Right atrium auricular region (tissue), 2 donors: ENCODE measurements around the gene UCHL3. TPM values are rescaled to one million over a fixed set of nuclear protein-coding genes. Genes with fewer than 3 reads are reported as not detected.
A peak's percentile ranks its signal among the peaks of the same experiment; 100 is the strongest.

Experiments used
- DNase-seq: peaks from one replicate; pipeline ENCODE4 v3.0.0-alpha.2; 2019; ENCODE audit warnings: low spot score
- H3K27ac ChIP-seq, 2 donors: fragments of 200-600 bp; sonication (generic); 1 replicate in 1 of 2; 2 replicates in 1 of 2; pipeline ENCODE4 v1.5.1; 2016 to 2019
- H3K27me3 ChIP-seq, 2 donors: fragments of 200-600 bp; sonication (generic); one replicate each; pipeline versions ENCODE4 v1.5.1 to v1.6.0; 2017 to 2019
- H3K36me3 ChIP-seq: fragments of 200-600 bp; sonication (generic); one replicate; pipeline ENCODE4 v1.5.1; 2016
- H3K4me1 ChIP-seq, 2 donors: fragments of 200-600 bp; sonication (generic); one replicate each; pipeline versions ENCODE4 v1.5.1 to v1.6.0; 2017 to 2019
- H3K4me3 ChIP-seq, 2 donors: fragments of 200-600 bp; sonication (generic); 1 replicate in 1 of 2; 2 replicates in 1 of 2; pipeline ENCODE4 v1.5.1; 2017 to 2019; ENCODE audit warnings: mild to moderate bottlenecking in 1 of 2, moderate library complexity in 1 of 2
- H3K9me3 ChIP-seq, 2 donors: fragments of 200-600 bp; sonication (generic); one replicate each; pipeline ENCODE4 v1.5.1; 2019
- CTCF ChIP-seq, 2 donors: fragments of 200-600 bp; sonication (generic); IDR thresholded peaks; one replicate each; pipeline ENCODE4 v1.5.1; 2019; ENCODE audit warnings: antibody characterized with exemption in 2 of 2
- total RNA-seq, 2 donors: library from RNA; depleted of rRNA; stranded (reverse); fragments of >200 nt; gene quantifications; one replicate each; pipeline ENCODE4 v1.1.0, GENCODE V29; 2016

The UCHL3 gene
- total RNA-seq, 2 donors from 2014 or later = 17.2 to 17.7 TPM

GRCh38 chr13:75521956-75522355 lies 27.6 kb upstream of the UCHL3 start:
- no peaks in the 10 kb centered on the region for H3K9me3 ChIP-seq
- TF ChIP-seq CTCF (IDR thresholded peaks at IDR 0.05) = no peak
- no peak overlapping the region for H3K4me3 ChIP-seq
- H3K36me3 ChIP-seq = no peaks in the 10 kb centered on the region
- H3K27ac ChIP-seq = no peak overlapping the region
- no peak for DNase-seq
- no peaks in the 10 kb centered on the region for H3K4me1 ChIP-seq
- H3K27me3 ChIP-seq = no peaks in the 10 kb centered on the region

DNA sequence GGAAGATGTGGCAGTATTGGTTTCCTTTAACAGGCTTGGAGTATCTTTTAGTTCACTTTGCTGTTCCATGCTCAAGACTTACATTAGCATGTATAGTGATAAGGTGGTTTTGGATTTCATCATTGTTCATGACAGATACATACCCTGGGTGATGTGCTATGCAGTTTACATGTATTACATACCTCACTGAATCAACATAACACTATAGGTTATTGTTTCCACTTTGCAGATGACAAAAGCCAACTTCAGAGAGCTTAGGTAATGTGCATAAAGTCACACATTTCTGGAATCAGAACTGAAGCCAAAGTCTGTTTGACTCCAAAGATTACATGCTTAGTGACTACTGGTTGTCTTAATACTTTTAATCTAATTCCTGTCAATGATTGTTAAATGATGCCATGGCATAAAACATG lies 19.0 kb upstream of the UCHL3 start:
- Histone ChIP-seq H3K4me1 (no peaks in the 10 kb centered on the region), H3K36me3 (no peaks in the 10 kb centered on the region), H3K4me3 (no peak overlapping the region), H3K9me3 (no peaks in the 10 kb centered on the region), H3K27ac (no peak overlapping the region), H3K27me3 (no peaks in the 10 kb centered on the region)
- TF ChIP-seq CTCF (IDR thresholded peaks at IDR 0.05) = no peak
- no peak for DNase-seq

DNA sequence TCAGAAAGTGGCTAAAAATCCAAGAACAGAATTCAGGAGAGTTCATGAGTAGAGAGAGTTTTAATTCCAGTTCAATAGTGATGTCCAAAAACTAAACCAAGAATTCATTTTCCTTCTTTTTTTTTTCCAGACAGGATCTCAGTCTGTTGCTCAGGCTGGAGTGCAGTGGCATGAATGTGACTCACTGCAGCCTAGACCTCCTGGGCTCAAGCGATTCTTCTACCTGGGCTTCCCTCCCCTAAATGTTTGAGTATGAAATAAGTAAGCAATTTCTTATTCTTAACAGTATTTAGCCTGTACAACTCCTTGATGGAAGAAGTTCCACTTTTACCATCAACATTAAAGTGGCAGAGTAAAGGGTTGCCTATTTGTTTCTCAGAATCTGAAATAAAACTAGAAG lies 15.7 kb upstream of the UCHL3 start:
- H3K4me1 ChIP-seq = peaks cover 0 to 11% of the 10 kb centered on the region in 2 donors
- H3K27me3 ChIP-seq = no peaks in the 10 kb centered on the region
- no peak overlapping the region for H3K27ac ChIP-seq
- no peak for DNase-seq
- H3K9me3 ChIP-seq = no peaks in the 10 kb centered on the region
- TF ChIP-seq CTCF (IDR thresholded peaks at IDR 0.05) = no peak
- no peaks in the 10 kb centered on the region for H3K36me3 ChIP-seq
- no peak overlapping the region for H3K4me3 ChIP-seq

DNA sequence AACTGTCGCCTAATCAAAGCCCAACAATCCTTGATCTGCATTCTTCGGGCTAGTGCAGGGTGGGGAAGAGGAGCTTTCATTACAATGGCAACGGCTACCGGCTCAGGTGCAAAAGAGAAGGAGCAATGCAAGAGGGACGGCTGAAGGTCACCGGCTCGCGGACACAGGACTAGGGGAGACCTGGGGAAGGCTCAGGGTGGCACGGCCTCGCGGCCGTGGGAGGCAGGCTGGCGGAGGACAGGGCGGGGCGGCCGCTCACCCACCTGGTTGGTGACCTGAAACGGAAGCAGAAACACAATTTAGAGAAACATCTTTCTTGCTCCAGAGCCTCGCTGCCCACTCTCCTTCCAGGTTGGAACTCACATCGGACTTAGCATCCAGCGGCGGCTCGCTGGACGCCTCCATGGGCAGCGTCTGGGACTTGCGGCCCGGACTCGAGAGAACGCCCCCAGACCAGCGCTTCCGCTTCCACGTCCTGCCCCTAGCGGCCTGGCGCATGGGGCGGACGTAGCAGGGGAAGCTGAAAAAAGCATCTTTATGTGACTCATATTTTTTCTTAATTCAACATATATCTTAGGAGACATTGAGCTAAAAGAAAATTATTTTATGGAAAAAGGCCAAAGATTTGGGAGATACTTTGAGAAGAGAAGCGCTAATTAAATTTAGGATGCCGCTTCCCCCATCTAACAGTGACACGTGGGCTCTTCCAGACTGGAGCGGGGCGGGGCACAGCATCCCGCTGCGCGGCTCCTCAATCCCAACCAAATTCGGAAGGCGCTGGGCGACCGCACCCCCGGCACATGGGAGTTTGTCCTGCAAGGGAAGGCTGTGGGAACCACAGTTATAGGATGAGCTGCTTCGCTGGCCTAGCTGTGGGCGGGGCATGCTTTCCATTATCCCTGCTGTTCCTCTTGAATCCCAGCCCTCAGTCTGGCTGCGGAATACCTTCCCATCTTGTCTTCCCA lies 11.9 kb upstream of the UCHL3 start, which contains the start of gene COMMD6:
Gene COMMD6 (minus strand): TSS at position 441 of the 965 bp plus-strand sequence. CDS start 36 bp downstream, at position 405.
- H3K27ac ChIP-seq = peak within 1 kb of the TSS; percentile 80 to 81
- peak; percentile 58 to 65 for TF ChIP-seq CTCF (IDR thresholded peaks at IDR 0.05)
- peaks cover 0 to 11% of the 10 kb centered on the region in 2 donors for H3K4me1 ChIP-seq
- H3K9me3 ChIP-seq = no peaks in the 10 kb centered on the region
- H3K36me3 ChIP-seq = no peaks in the 10 kb centered on the region
- no peaks in the 10 kb centered on the region for H3K27me3 ChIP-seq
- DNase-seq = peak; percentile 76
- H3K4me3 ChIP-seq = peak within 1 kb of the TSS; percentile 74 to 88

GRCh38 chr13:75541287-75541686 lies 8.3 kb upstream of the UCHL3 start:
- no peak for TF ChIP-seq CTCF (IDR thresholded peaks at IDR 0.05)
- Histone ChIP-seq H3K4me1 (peaks cover 0 to 10% of the 10 kb centered on the region in 2 donors), H3K36me3 (no peaks in the 10 kb centered on the region), H3K27ac (no peak overlapping the region), H3K9me3 (no peaks in the 10 kb centered on the region), H3K4me3 (no peak overlapping the region), H3K27me3 (no peaks in the 10 kb centered on the region)
- DNase-seq = no peak
